Activated CD8-positive, alpha-beta T cell treated with anti-CD3 and anti-CD28 coated beads for 36 hours (primary cell): ENCODE measurements around the gene LPAR1. TPM values are rescaled to one million over a fixed set of nuclear protein-coding genes. Genes with fewer than 3 reads are reported as not detected.

ENCODE experiments used
- ATAC-seq: fragments of 200-7000 bp; cut with Tn5 transposase; one replicate; pipeline ENCODE4 v1.10.0; 2021; ENCODE audit warnings: mild to moderate bottlenecking, moderate library complexity
- CTCF ChIA-PET: fragments of 350-600 bp; sonication (Branson Sonifier 250); formaldehyde crosslinking; loops from one replicate; lab custom pipeline; 2021; ENCODE audit warnings: antibody characterized with exemption; lab: Charles Lee
- POLR2A ChIA-PET: fragments of 350-600 bp; sonication (Branson Sonifier 250); formaldehyde crosslinking; loops from one replicate; lab custom pipeline; 2021; ENCODE audit warnings: antibody characterized with exemption; lab: Charles Lee
- DNase-seq: peaks from one replicate; pipeline ENCODE4 v3.0.0-alpha.2; 2020
- H3K27ac Mint-ChIP-seq: one replicate; pipeline ENCODE4 v1.8.0; 2021; ENCODE audit warnings: mild to moderate bottlenecking, mixed read lengths
- H3K27me3 Mint-ChIP-seq: one replicate; pipeline ENCODE4 v1.8.0; 2021; ENCODE audit warnings: mixed read lengths
- H3K36me3 Mint-ChIP-seq: one replicate; pipeline ENCODE4 v1.8.0; 2021; ENCODE audit warnings: low read depth, mixed read lengths
- H3K4me1 Mint-ChIP-seq: one replicate; pipeline ENCODE4 v1.8.0; 2021; ENCODE audit warnings: low read depth, mixed read lengths
- H3K4me3 Mint-ChIP-seq: one replicate; pipeline ENCODE4 v1.8.0; 2021; ENCODE audit warnings: mild to moderate bottlenecking, moderate library complexity, mixed read lengths
- H3K9me3 Mint-ChIP-seq: one replicate; pipeline ENCODE4 v1.8.0; 2021; ENCODE audit warnings: mixed read lengths
- CTCF ChIP-seq: fragments of 200-600 bp; IDR thresholded peaks from one replicate; pipeline ENCODE4 v1.8.0; 2022; ENCODE audit warnings: antibody characterized with exemption, mild to moderate bottlenecking
- intact Hi-C: fragments of 100-400 bp; cut with micrococcal nuclease; formaldehyde crosslinking; loops from one replicate; pipeline ENCODE4 v1.10.0; 2022
- total RNA-seq, 2 experiments: library from RNA; stranded (reverse); gene quantifications; one replicate each; pipeline ENCODE4 v1.2.3, GENCODE V29; 2021

LPAR1 gene
- total RNA-seq, 2 experiments from 2014 or later: not detected

DNA sequence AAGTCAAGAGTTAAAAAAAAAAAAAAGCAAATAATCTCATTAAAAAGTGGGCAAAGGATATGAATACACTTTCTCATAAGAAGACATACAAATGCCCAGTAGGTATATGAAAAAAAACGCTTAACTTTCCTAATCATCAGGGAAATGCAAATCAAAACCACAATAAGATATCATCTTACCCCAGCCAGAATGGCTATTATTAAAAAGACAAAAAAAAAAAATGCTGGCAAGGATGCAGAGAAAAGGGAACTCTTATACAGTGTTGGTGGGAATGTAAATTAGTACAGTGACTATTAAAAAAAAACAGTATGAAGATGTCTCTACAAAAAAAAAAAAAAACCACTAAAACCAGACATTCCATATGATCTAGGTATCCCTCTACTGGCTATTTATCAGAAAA lies 79.4 kb downstream of the LPAR1 start:
- H3K4me1 Mint-ChIP-seq: no peaks in the 10 kb centered on the region
- peaks cover 26% of the 10 kb centered on the region for H3K9me3 Mint-ChIP-seq
- H3K4me3 Mint-ChIP-seq: no peak overlapping the region
- no peaks in the 10 kb centered on the region for H3K27me3 Mint-ChIP-seq
- H3K36me3 Mint-ChIP-seq: no peaks in the 10 kb centered on the region
- no peak for DNase-seq
- TF ChIP-seq CTCF: no peak
- intact Hi-C loops: no loop called here
- no peak for ATAC-seq
- H3K27ac Mint-ChIP-seq: no peak overlapping the region
- CTCF ChIA-PET: no interaction called here
- POLR2A ChIA-PET: no interaction called here

- POLR2A ChIA-PET: no interaction called here
- DNase-seq (no peak), ATAC-seq (no peak)
- H3K27me3 Mint-ChIP-seq: no peaks in the 10 kb centered on the region
- H3K27ac Mint-ChIP-seq: no peak overlapping the region
- no peak overlapping the region for H3K4me3 Mint-ChIP-seq
- no peaks in the 10 kb centered on the region for H3K36me3 Mint-ChIP-seq
- no peaks in the 10 kb centered on the region for H3K4me1 Mint-ChIP-seq
- intact Hi-C loops: no loop called here
- CTCF ChIA-PET: no interaction called here
- TF ChIP-seq CTCF: no peak
- peaks cover 30% of the 10 kb centered on the region for H3K9me3 Mint-ChIP-seq
These were observed 83.4 kb downstream of the LPAR1 start for GRCh38 chr9:110954822-110955291.

GRCh38 chr9:110952540-110952859 lies 85.8 kb downstream of the LPAR1 start:
- Mint-ChIP-seq H3K27me3 (no peaks in the 10 kb centered on the region), H3K36me3 (no peaks in the 10 kb centered on the region), H3K4me3 (no peak overlapping the region), H3K4me1 (no peaks in the 10 kb centered on the region), H3K9me3 (peaks cover 19% of the 10 kb centered on the region), H3K27ac (no peak overlapping the region)
- intact Hi-C loops: no loop called here
- ChIA-PET POLR2A (no interaction called here), CTCF (no interaction called here)
- TF ChIP-seq CTCF: no peak
- DNase-seq (no peak), ATAC-seq (no peak)

- CTCF ChIA-PET: no interaction called here
- Mint-ChIP-seq H3K4me1 (no peaks in the 10 kb centered on the region), H3K27me3 (no peaks in the 10 kb centered on the region), H3K36me3 (no peaks in the 10 kb centered on the region), H3K9me3 (peaks cover 19% of the 10 kb centered on the region), H3K4me3 (no peak overlapping the region), H3K27ac (no peak overlapping the region)
- intact Hi-C loops: no loop called here
- POLR2A ChIA-PET: no interaction called here
- ATAC-seq (no peak), DNase-seq (no peak)
- TF ChIP-seq CTCF: no peak
These were observed 86.3 kb downstream of the LPAR1 start for GRCh38 chr9:110951805-110952539.

DNA sequence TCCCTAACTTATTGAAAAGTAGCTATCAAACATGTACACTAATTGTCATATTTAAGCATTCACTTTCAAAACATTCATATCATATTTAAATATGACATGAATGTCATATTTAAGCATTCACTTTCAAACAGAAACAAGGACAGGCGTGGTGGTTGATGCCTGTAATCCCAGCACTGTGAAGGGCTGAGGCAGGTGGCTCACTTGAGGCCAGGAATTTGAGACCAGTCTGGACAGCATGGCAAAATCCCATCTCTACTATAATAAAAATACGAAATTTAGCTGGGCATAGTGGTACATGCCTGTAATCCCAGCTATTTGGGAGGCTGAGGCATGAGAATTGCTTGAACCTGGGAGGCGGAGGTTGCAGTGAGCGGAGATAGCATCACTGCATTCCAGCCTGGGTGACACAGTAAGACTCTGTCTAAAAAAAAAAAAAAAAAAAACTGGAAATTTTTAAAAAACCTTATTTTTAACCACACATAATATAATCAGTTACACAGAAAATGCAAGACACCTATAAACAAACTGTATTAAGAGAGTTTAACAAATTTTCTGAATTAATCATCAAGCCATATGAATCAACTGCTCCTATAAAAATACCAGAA lies 88.1 kb downstream of the LPAR1 start:
- Mint-ChIP-seq H3K36me3 (no peaks in the 10 kb centered on the region), H3K4me1 (no peaks in the 10 kb centered on the region), H3K4me3 (no peak overlapping the region), H3K27me3 (no peaks in the 10 kb centered on the region), H3K27ac (no peak overlapping the region), H3K9me3 (peaks cover 15% of the 10 kb centered on the region)
- intact Hi-C loops: no loop called here
- ATAC-seq (no peak), DNase-seq (no peak)
- ChIA-PET CTCF (no interaction called here), POLR2A (interaction anchor here (0.6 kb wide), 1 partner anchor 23 kb away, joined by 3 read pairs; no protein-coding TSS in a partner anchor)
- no peak for TF ChIP-seq CTCF
